A673 (cell line): ENCODE data around the gene PILRA.

Source experiments
- EZH2 ChIP-seq: fragments of 200-600 bp; sonication (generic); IDR thresholded peaks from 2 replicates; pipeline ENCODE4 v1.6.1; 2017; ENCODE audit warnings: borderline replicate concordance, low read depth, mild to moderate bottlenecking, mixed read lengths, antibody characterized with exemption, low read length; ENCODE audit not compliant: poor library complexity, severe bottlenecking
- TF ChIP-seq, protein P1 (sequence below): fragments of 300-800, 200-600 bp; sonication (generic); conservative IDR thresholded peaks from 2 replicates; pipeline ENCODE4 v1.5.1; 2017; ENCODE audit warnings: low read depth, mild to moderate bottlenecking, antibody characterized with exemption, low read length, moderate library complexity, mixed read lengths

- TF ChIP-seq EZH2: no peak
- TF ChIP-seq, protein P1, sequence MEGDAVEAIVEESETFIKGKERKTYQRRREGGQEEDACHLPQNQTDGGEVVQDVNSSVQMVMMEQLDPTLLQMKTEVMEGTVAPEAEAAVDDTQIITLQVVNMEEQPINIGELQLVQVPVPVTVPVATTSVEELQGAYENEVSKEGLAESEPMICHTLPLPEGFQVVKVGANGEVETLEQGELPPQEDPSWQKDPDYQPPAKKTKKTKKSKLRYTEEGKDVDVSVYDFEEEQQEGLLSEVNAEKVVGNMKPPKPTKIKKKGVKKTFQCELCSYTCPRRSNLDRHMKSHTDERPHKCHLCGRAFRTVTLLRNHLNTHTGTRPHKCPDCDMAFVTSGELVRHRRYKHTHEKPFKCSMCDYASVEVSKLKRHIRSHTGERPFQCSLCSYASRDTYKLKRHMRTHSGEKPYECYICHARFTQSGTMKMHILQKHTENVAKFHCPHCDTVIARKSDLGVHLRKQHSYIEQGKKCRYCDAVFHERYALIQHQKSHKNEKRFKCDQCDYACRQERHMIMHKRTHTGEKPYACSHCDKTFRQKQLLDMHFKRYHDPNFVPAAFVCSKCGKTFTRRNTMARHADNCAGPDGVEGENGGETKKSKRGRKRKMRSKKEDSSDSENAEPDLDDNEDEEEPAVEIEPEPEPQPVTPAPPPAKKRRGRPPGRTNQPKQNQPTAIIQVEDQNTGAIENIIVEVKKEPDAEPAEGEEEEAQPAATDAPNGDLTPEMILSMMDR: no peak
Observed at GRCh38 chr7:100413346-100413745, 40.1 kb downstream of the PILRA start.
